Loucy (cell line): ENCODE data around the gene GPER1.

Source experiments
- H2AFZ ChIP-seq: fragments of 200-600 bp; sonication (generic); 2 replicates; pipeline ENCODE4 v1.6.0; 2016; ENCODE audit warnings: antibody characterized with exemption, mild to moderate bottlenecking, low read length, moderate library complexity
- H3F3A ChIP-seq: fragments of 200-600 bp; 2 replicates; pipeline ENCODE4 v1.6.0; 2016; ENCODE audit warnings: antibody characterized with exemption, low read depth, mild to moderate bottlenecking
- H3K27me3 ChIP-seq: fragments of 200-600 bp; sonication (generic); 2 replicates; pipeline ENCODE4 v1.6.1; 2014; ENCODE audit warnings: low read length, mild to moderate bottlenecking; ENCODE audit not compliant: insufficient read depth, poor library complexity, severe bottlenecking
- H3K36me3 ChIP-seq: fragments of 200-600 bp; sonication (generic); 2 replicates; pipeline ENCODE4 v1.6.1; 2016; ENCODE audit warnings: low read length; ENCODE audit not compliant: insufficient read depth
- H3K4me1 ChIP-seq: fragments of 200-600 bp; sonication (generic); 2 replicates; pipeline ENCODE4 v1.5.1; 2014; ENCODE audit warnings: low read length, mild to moderate bottlenecking; ENCODE audit not compliant: insufficient read depth, poor library complexity, severe bottlenecking
- H3K4me2 ChIP-seq: fragments of 200-600 bp; sonication (generic); 2 replicates; pipeline ENCODE4 v1.6.0; 2014; ENCODE audit warnings: antibody characterized with exemption, low read length, low read depth, mild to moderate bottlenecking; ENCODE audit not compliant: poor library complexity, severe bottlenecking
- H3K4me3 ChIP-seq: fragments of 200-600 bp; sonication (generic); 2 replicates; pipeline ENCODE4 v1.5.1; 2014; ENCODE audit warnings: low read length, mild to moderate bottlenecking, mixed read lengths; ENCODE audit not compliant: poor library complexity, severe bottlenecking
- H3K79me2 ChIP-seq: fragments of 200-600 bp; sonication (generic); 2 replicates; pipeline ENCODE4 v1.6.1; 2014; ENCODE audit warnings: low read length; ENCODE audit not compliant: insufficient read depth
- H3K9ac ChIP-seq: fragments of 200-600 bp; sonication (generic); 2 replicates; pipeline ENCODE4 v1.6.0; 2014; ENCODE audit warnings: mild to moderate bottlenecking, low read depth, low read length, moderate library complexity; ENCODE audit not compliant: poor library complexity, severe bottlenecking
- H3K9me2 ChIP-seq: fragments of 200-600 bp; sonication (generic); replicated peaks from 2 replicates; pipeline ENCODE4 v1.6.1; 2016; ENCODE audit warnings: low read depth, low read length, mixed read lengths
- H3K9me3 ChIP-seq: fragments of 200-600 bp; sonication (generic); 2 replicates; pipeline ENCODE4 v1.6.1; 2014; ENCODE audit warnings: mild to moderate bottlenecking, antibody characterized with exemption, low read length, low read depth; ENCODE audit not compliant: insufficient read depth
- H4K20me1 ChIP-seq: fragments of 200-600 bp; sonication (generic); 2 replicates; pipeline ENCODE4 v1.6.0; 2014; ENCODE audit warnings: antibody characterized with exemption, low read length, mild to moderate bottlenecking; ENCODE audit not compliant: insufficient read depth, poor library complexity, severe bottlenecking
- EZH2phosphoT487 ChIP-seq: fragments of 200-600 bp; IDR thresholded peaks from 2 replicates; pipeline ENCODE4 v1.6.1; 2018; ENCODE audit warnings: antibody characterized with exemption, mild to moderate bottlenecking, moderate library complexity, borderline replicate concordance
- TF ChIP-seq, protein P1 (sequence below): fragments of 200-600 bp; sonication (generic); conservative IDR thresholded peaks from 2 replicates; pipeline ENCODE4 v1.5.1; 2014; ENCODE audit warnings: mild to moderate bottlenecking, antibody characterized with exemption, low read length

Gene GPER1

GRCh38 chr7:1090686-1091643, 3.1 kb downstream of the GPER1 start:
- Histone ChIP-seq H3K4me2 (no peak overlapping the region), H4K20me1 (no peaks in the 10 kb centered on the region), H3K36me3 (no peaks in the 10 kb centered on the region), H3F3A (no peaks in the 10 kb centered on the region), H3K9me3 (no peaks in the 10 kb centered on the region), H3K27me3 (no peaks in the 10 kb centered on the region), H3K4me1 (peaks cover 4% of the 10 kb centered on the region), H3K9me2 (no peaks in the 10 kb centered on the region), H3K79me2 (no peaks in the 10 kb centered on the region), H3K9ac (no peak overlapping the region), H3K4me3 (no peak overlapping the region), H2AFZ (no peak overlapping the region)
- TF ChIP-seq, protein P1, sequence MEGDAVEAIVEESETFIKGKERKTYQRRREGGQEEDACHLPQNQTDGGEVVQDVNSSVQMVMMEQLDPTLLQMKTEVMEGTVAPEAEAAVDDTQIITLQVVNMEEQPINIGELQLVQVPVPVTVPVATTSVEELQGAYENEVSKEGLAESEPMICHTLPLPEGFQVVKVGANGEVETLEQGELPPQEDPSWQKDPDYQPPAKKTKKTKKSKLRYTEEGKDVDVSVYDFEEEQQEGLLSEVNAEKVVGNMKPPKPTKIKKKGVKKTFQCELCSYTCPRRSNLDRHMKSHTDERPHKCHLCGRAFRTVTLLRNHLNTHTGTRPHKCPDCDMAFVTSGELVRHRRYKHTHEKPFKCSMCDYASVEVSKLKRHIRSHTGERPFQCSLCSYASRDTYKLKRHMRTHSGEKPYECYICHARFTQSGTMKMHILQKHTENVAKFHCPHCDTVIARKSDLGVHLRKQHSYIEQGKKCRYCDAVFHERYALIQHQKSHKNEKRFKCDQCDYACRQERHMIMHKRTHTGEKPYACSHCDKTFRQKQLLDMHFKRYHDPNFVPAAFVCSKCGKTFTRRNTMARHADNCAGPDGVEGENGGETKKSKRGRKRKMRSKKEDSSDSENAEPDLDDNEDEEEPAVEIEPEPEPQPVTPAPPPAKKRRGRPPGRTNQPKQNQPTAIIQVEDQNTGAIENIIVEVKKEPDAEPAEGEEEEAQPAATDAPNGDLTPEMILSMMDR: no peak
- no peak for TF ChIP-seq EZH2phosphoT487

- H3F3A ChIP-seq: no peaks in the 10 kb centered on the region
- H3K9me2 ChIP-seq: no peaks in the 10 kb centered on the region
- no peaks in the 10 kb centered on the region for H3K9me3 ChIP-seq
- no peak for TF ChIP-seq EZH2phosphoT487
- TF ChIP-seq, protein P1: no peak
- no peaks in the 10 kb centered on the region for H3K36me3 ChIP-seq
- H3K9ac ChIP-seq: no peak overlapping the region
- H2AFZ ChIP-seq: no peak overlapping the region
- no peaks in the 10 kb centered on the region for H4K20me1 ChIP-seq
- no peaks in the 10 kb centered on the region for H3K4me1 ChIP-seq
- H3K27me3 ChIP-seq: no peaks in the 10 kb centered on the region
- H3K79me2 ChIP-seq: no peaks in the 10 kb centered on the region
- H3K4me2 ChIP-seq: no peak overlapping the region
- H3K4me3 ChIP-seq: no peak overlapping the region
Observed at GRCh38 chr7:1091644-1092027, 3.7 kb downstream of the GPER1 start.

GRCh38 chr7:1092161-1092632, 4.3 kb downstream of the GPER1 start:
- H3K9me3 ChIP-seq: no peaks in the 10 kb centered on the region
- no peaks in the 10 kb centered on the region for H4K20me1 ChIP-seq
- no peak overlapping the region for H3K4me2 ChIP-seq
- no peak overlapping the region for H3K4me3 ChIP-seq
- no peak overlapping the region for H3K9ac ChIP-seq
- no peaks in the 10 kb centered on the region for H3K36me3 ChIP-seq
- TF ChIP-seq EZH2phosphoT487: no peak
- TF ChIP-seq, protein P1: no peak
- H3K79me2 ChIP-seq: no peaks in the 10 kb centered on the region
- no peaks in the 10 kb centered on the region for H3K4me1 ChIP-seq
- no peaks in the 10 kb centered on the region for H3K27me3 ChIP-seq
- no peaks in the 10 kb centered on the region for H3F3A ChIP-seq
- H3K9me2 ChIP-seq: no peaks in the 10 kb centered on the region
- no peak overlapping the region for H2AFZ ChIP-seq
